Measurements from ENCODE around the gene LDB1. TPM values are rescaled to one million over a fixed set of nuclear protein-coding genes. Genes with fewer than 3 reads are reported as not detected.
A peak's percentile ranks its signal among the peaks of the same experiment; 100 is the strongest.

The LDB1 gene
- total RNA-seq, 6 experiments from 2014 or later: 51.6 to 64.8 (median 59.3) TPM

DNA sequence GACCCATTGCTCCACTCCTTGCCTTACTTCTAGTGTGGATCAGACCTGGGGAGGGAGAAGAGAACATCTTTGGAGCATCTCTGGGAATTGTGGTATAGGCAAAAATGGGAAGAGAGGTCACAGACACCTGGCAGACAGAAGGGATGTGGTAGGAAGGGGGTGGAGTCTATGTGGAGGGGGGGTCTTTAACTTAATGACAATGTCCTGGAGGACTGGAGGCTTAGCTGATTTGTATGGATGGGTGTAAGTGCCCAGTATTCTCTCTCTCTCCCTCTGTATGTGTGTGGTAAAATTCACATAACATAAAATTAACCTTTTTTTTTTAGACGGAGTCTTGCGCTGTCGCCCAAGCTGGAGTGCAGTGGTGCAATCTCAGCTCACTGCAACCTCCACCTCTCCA is 3.1 kb upstream of the LDB1 start:
- 0 out of 2 replicates have a peak, but pooled peaks cover 4% of the 10 kb centered on the region for H3K36me3 Mint-ChIP-seq (ENCODE audit: low read depth)

DNA sequence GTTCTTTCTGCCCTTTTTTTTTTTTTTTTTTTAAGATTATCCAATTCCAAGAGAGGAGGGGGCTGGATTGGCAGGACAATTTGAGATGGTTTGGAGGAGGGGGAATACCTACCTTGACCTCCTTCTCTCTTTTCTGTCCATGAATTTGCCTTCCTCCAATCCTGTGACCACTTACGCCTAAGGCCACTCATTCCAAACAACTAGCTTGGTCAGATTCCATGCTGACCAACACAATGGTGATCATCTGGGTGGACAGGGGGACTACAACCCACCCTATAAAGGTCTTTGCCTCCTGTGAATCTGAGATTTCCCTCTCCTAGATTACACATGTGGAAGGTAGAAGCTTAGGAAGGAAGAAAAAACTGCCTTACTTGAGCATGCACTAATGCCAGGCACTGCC is 2.3 kb upstream of the LDB1 start:
- H3K4me3 Mint-ChIP-seq: no peak overlapping the region
- no peak for DNase-seq
- H3K27ac Mint-ChIP-seq: peak overlapping the region; percentile 85; the same call in 1 of the 2 replicates
- peaks cover 45% of the 10 kb centered on the region for H3K4me1 Mint-ChIP-seq (ENCODE audit: low read depth)
- peaks cover 2% of the 10 kb centered on the region; the same call in 1 of the 2 replicates for H3K27me3 Mint-ChIP-seq (ENCODE audit: insufficient read depth)
- no peaks in the 10 kb centered on the region for H3K9me3 Mint-ChIP-seq
- TF ChIP-seq, protein P1, sequence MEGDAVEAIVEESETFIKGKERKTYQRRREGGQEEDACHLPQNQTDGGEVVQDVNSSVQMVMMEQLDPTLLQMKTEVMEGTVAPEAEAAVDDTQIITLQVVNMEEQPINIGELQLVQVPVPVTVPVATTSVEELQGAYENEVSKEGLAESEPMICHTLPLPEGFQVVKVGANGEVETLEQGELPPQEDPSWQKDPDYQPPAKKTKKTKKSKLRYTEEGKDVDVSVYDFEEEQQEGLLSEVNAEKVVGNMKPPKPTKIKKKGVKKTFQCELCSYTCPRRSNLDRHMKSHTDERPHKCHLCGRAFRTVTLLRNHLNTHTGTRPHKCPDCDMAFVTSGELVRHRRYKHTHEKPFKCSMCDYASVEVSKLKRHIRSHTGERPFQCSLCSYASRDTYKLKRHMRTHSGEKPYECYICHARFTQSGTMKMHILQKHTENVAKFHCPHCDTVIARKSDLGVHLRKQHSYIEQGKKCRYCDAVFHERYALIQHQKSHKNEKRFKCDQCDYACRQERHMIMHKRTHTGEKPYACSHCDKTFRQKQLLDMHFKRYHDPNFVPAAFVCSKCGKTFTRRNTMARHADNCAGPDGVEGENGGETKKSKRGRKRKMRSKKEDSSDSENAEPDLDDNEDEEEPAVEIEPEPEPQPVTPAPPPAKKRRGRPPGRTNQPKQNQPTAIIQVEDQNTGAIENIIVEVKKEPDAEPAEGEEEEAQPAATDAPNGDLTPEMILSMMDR (IDR thresholded peaks at IDR 0.05): no peak
- H3K36me3 Mint-ChIP-seq (ENCODE audit: low read depth): 0 out of 2 replicates have a peak, but pooled peaks cover 4% of the 10 kb centered on the region

More for the DNA sequence above, 3.1 kb upstream of the LDB1 start:
- H3K27ac Mint-ChIP-seq: no peak overlapping the region
- no peaks in the 10 kb centered on the region for H3K9me3 Mint-ChIP-seq
- no peak overlapping the region for H3K4me3 Mint-ChIP-seq
- no peak for DNase-seq
- peaks cover 2% of the 10 kb centered on the region for H3K27me3 Mint-ChIP-seq (ENCODE audit: insufficient read depth)
- TF ChIP-seq, protein P1 (IDR thresholded peaks at IDR 0.05): no peak
- H3K4me1 Mint-ChIP-seq (ENCODE audit: low read depth): peaks cover 45% of the 10 kb centered on the region

DNA sequence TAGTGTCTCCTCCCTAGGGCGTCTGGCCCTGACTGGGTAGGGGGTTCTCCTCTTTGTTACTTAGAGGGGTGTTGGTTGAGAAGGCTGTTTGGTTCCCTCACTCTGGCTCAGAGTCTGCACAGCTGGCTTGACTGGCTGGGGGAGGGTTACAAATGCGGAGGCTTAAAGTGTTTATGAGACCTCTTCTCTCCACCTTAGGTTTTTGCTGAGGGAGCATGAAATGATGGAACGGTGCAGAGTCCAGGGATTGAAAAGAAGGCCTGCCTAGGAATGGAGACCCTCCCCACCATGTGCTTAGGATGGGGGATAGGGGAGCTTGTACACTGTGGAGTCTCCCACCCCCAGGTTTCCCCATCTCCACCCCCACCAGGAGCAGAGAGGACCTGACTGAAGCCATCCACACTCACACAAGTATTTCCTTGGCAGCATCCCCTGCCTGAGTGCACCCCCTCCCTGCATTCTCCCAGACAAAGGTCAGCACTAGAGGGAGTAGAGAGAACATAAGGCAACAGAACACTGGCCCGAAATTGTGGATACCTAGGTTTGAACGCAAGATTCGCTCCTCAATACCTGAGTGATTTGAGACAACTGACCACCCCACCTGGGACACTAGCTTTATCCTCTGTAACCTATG is 1.7 kb upstream of the LDB1 start:
- Mint-ChIP-seq H3K36me3 (ENCODE audit: low read depth) (0 out of 2 replicates have a peak, but pooled peaks cover 4% of the 10 kb centered on the region), H3K4me3 (peak overlapping the region; percentile 91), H3K27me3 (ENCODE audit: insufficient read depth) (peaks cover 2% of the 10 kb centered on the region; the same call in 1 of the 2 replicates), H3K27ac (peak overlapping the region; percentile 85), H3K9me3 (no peaks in the 10 kb centered on the region), H3K4me1 (ENCODE audit: low read depth) (peaks cover 51% of the 10 kb centered on the region)
- DNase-seq: peak; percentile 30
- TF ChIP-seq, protein P1 (IDR thresholded peaks at IDR 0.05): peak; percentile 47; the same call in 1 of the 2 replicates

DNA sequence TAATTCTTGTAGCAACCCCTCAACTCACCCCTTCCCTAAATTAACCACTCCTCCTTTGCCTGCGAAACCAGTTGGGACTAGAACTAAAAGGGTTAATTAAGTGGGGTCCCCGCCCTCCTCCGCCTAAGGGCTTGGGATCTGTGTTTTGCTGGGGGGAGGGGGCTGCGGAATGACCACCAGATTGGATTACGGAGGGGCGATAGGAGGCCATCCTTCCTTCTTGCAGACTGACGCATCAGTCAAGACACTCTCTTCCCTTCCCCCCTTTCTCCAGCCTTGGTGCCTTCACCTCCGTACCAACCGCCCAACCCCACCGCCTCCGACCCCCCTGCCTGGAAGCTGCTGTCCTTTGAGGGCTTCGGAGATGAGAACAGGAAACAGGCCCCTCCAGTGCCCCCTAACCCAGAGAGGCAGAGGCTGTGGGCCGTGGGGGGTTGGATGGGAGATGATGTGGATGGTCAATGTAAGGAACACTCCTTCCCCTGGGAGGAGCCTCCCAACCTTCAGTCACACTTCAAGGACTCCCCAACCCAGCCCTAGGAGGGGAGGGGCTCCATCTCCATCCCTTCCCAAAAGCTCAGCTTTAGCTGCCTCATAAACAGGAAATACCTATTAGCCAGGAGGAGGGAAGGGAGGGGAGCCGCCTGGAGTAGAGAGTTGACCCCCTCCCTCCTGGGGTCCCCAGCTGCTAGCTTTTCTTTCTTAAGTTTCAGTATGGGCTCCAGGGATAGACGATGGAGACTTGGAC is 997 bp upstream of the LDB1 start:
- Mint-ChIP-seq H3K4me1 (ENCODE audit: low read depth) (peaks cover 58% of the 10 kb centered on the region), H3K9me3 (no peaks in the 10 kb centered on the region), H3K27me3 (ENCODE audit: insufficient read depth) (peaks cover 2% of the 10 kb centered on the region; the same call in 1 of the 2 replicates), H3K4me3 (peak overlapping the region; percentile 91), H3K27ac (peak overlapping the region; percentile 85), H3K36me3 (ENCODE audit: low read depth) (no peaks in the 10 kb centered on the region)
- DNase-seq: peak; percentile 70
- TF ChIP-seq, protein P1 (IDR thresholded peaks at IDR 0.05): no peak

DNA sequence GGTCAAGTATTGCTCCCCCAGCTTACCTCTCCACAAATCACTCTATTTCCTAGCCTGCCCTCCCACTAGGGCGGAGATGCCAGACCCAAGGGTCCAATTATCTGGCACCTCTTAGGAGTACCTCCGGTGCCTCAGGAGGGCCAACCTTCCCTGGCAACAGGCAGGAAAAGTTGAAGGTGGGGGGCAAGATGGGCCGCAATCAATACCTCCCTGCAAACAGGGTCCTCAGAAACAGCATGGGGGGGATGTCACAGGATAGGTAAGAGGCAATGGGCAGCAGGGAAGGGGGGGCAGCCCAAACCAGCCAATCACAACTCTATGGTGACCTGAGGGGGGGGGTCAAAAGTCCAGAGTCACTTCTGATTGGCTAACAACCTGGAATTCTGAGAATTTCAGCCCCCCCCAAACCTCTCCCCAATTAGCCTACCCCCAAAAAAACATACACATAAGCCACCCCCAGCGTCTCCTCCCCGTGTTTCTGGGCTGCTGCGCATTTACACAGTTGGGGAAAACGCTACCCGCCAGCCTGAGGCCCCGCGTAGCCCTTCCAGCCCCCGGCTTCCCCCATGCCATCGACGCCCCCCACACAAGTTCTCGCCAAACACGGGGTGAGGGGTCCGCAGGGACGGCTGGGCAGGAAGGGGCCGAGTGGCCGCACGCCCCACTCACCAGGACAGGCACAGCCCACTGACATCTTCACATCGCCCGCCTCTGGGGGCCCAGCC is 589 bp downstream of the LDB1 start:
- TF ChIP-seq, protein P1 (IDR thresholded peaks at IDR 0.05): no peak
- H3K9me3 Mint-ChIP-seq: no peaks in the 10 kb centered on the region
- no peaks in the 10 kb centered on the region for H3K36me3 Mint-ChIP-seq (ENCODE audit: low read depth)
- H3K27me3 Mint-ChIP-seq (ENCODE audit: insufficient read depth): peaks cover 2% of the 10 kb centered on the region; the same call in 1 of the 2 replicates
- peak overlapping the region; percentile 91 for H3K4me3 Mint-ChIP-seq
- peak overlapping the region; percentile 94 for H3K27ac Mint-ChIP-seq
- peaks cover 74% of the 10 kb centered on the region for H3K4me1 Mint-ChIP-seq (ENCODE audit: low read depth)
- peak; percentile 71 for DNase-seq

Measured in HFFc6 (cell line).